Stimulated activated naive B cell treated with anti-CD40 and anti-IgM and Interleukin-4, amounts not matched to agents 10 μg/mL and 1 μg/mL and 100 μg/mL, for 72 hours (primary cell): ENCODE data around the gene TRIM2.

Experiments
- ATAC-seq, 2 donors: fragments of 150-1000 bp; cut with Tn5 transposase; replicated peaks; 2 replicates each; pipeline ENCODE4 v1.10.0; 2021; ENCODE audit warnings: moderate library complexity in 1 of 2
- DNase-seq: peaks from one replicate; pipeline ENCODE4 v3.0.0; 2021
- H3K27ac Mint-ChIP-seq: one replicate; pipeline ENCODE4 v1.8.0; 2022; ENCODE audit warnings: mild to moderate bottlenecking, mixed read lengths
- H3K27me3 Mint-ChIP-seq, 2 donors: one replicate each; pipeline ENCODE4 v1.8.0; 2022; ENCODE audit warnings: mixed read lengths in 2 of 2
- H3K36me3 Mint-ChIP-seq, 2 donors: one replicate each; pipeline ENCODE4 v1.8.0; 2022; ENCODE audit warnings: mixed read lengths in 2 of 2, mild to moderate bottlenecking in 1 of 2
- H3K4me1 Mint-ChIP-seq, 2 donors: one replicate each; pipeline ENCODE4 v1.8.0; 2022; ENCODE audit warnings: mixed read lengths in 2 of 2, mild to moderate bottlenecking in 1 of 2
- H3K4me3 Mint-ChIP-seq, 2 donors: one replicate each; pipeline ENCODE4 v1.8.0; 2022; ENCODE audit warnings: mild to moderate bottlenecking in 2 of 2, mixed read lengths in 2 of 2, moderate library complexity in 1 of 2
- H3K9me3 Mint-ChIP-seq, 2 donors: one replicate each; pipeline ENCODE4 v1.8.0; 2022; ENCODE audit warnings: mixed read lengths in 2 of 2, mild to moderate bottlenecking in 1 of 2

The TRIM2 gene

GRCh38 chr4:153344131-153345011 is 140.1 kb downstream of the TRIM2 start, which contains the start of gene MND1:
TSS of gene MND1 (plus strand) at chr4:153344688. CDS start at chr4:153344738, 50 bp downstream.
- H3K4me1 Mint-ChIP-seq, result peaks cover 18 to 36% of the 10 kb centered on the region in 2 donors
- H3K27me3 Mint-ChIP-seq, result no peaks in the 10 kb centered on the region
- no peaks in the 10 kb centered on the region for H3K9me3 Mint-ChIP-seq
- H3K36me3 Mint-ChIP-seq, result no peaks in the 10 kb centered on the region
- peak within 1 kb of the TSS; percentile 88 to 90 for H3K4me3 Mint-ChIP-seq
- peak; percentile 82 for DNase-seq
- H3K27ac Mint-ChIP-seq, result peak within 1 kb of the TSS; percentile 60
- ATAC-seq, result peak; percentile 88 to 91

GRCh38 chr4:153345012-153345981 is 141.1 kb downstream of the TRIM2 start:
- Mint-ChIP-seq H3K4me3 (peak overlapping the region; percentile 88 to 90), H3K4me1 (peaks cover 21 to 39% of the 10 kb centered on the region in 2 donors), H3K27ac (peak overlapping the region; percentile 32), H3K27me3 (no peaks in the 10 kb centered on the region), H3K9me3 (no peaks in the 10 kb centered on the region), H3K36me3 (no peaks in the 10 kb centered on the region)
- ATAC-seq, result peak; percentile 56 to 59
- peak; percentile 26 for DNase-seq

GRCh38 chr4:153346031-153346430 is 141.8 kb downstream of the TRIM2 start:
- Mint-ChIP-seq H3K4me3 (peak overlapping the region; percentile 88 to 90), H3K27me3 (no peaks in the 10 kb centered on the region), H3K36me3 (no peaks in the 10 kb centered on the region), H3K9me3 (no peaks in the 10 kb centered on the region), H3K27ac (no peak overlapping the region), H3K4me1 (peaks cover 21 to 36% of the 10 kb centered on the region in 2 donors)
- ATAC-seq (no peak), DNase-seq (no peak)

- ATAC-seq, result no peak
- Mint-ChIP-seq H3K4me1 (peaks cover 18 to 30% of the 10 kb centered on the region in 2 donors), H3K27me3 (no peaks in the 10 kb centered on the region), H3K36me3 (no peaks in the 10 kb centered on the region), H3K27ac (no peak overlapping the region), H3K9me3 (no peaks in the 10 kb centered on the region), H3K4me3 (no peak overlapping the region)
- no peak for DNase-seq
Measured at GRCh38 chr4:153346563-153346962, 142.3 kb downstream of the TRIM2 start.

- Mint-ChIP-seq H3K4me3 (no peak overlapping the region), H3K27ac (no peak overlapping the region)
- DNase-seq, result no peak
Measured at GRCh38 chr4:153347117-153347516, 142.9 kb downstream of the TRIM2 start.

GRCh38 chr4:153348006-153348405 is 143.8 kb downstream of the TRIM2 start:
- Mint-ChIP-seq H3K36me3 (no peaks in the 10 kb centered on the region), H3K27ac (no peak overlapping the region), H3K9me3 (no peaks in the 10 kb centered on the region), H3K4me1 (peaks cover 15 to 22% of the 10 kb centered on the region in 2 donors), H3K27me3 (no peaks in the 10 kb centered on the region), H3K4me3 (no peak overlapping the region)
- ATAC-seq (no peak), DNase-seq (no peak)

More at GRCh38 chr4:153347117-153347516, 142.9 kb downstream of the TRIM2 start:
- no peaks in the 10 kb centered on the region for H3K9me3 Mint-ChIP-seq
- ATAC-seq, result no peak
- H3K27me3 Mint-ChIP-seq, result no peaks in the 10 kb centered on the region
- H3K4me1 Mint-ChIP-seq, result peaks cover 16 to 26% of the 10 kb centered on the region in 2 donors
- H3K36me3 Mint-ChIP-seq, result no peaks in the 10 kb centered on the region

GRCh38 chr4:153349206-153349805 is 145.1 kb downstream of the TRIM2 start:
- Mint-ChIP-seq H3K4me3 (no peak overlapping the region), H3K27ac (no peak overlapping the region)
- ATAC-seq, result no peak

GRCh38 chr4:153362184-153362583 is 157.9 kb downstream of the TRIM2 start:
- Mint-ChIP-seq H3K36me3 (peaks cover 0 to 4% of the 10 kb centered on the region in 2 donors), H3K27me3 (no peaks in the 10 kb centered on the region), H3K27ac (no peak overlapping the region), H3K9me3 (no peaks in the 10 kb centered on the region), H3K4me1 (peaks cover 4 to 16% of the 10 kb centered on the region in 2 donors), H3K4me3 (no peak overlapping the region)
- no peak for DNase-seq
- no peak for ATAC-seq

More at GRCh38 chr4:153349206-153349805, 145.1 kb downstream of the TRIM2 start:
- Mint-ChIP-seq H3K4me1 (peaks cover 15 to 22% of the 10 kb centered on the region in 2 donors), H3K9me3 (no peaks in the 10 kb centered on the region), H3K27me3 (no peaks in the 10 kb centered on the region), H3K36me3 (no peaks in the 10 kb centered on the region)
- no peak for DNase-seq

- Mint-ChIP-seq H3K4me3 (no peak overlapping the region), H3K9me3 (no peaks in the 10 kb centered on the region), H3K4me1 (peaks cover 4 to 19% of the 10 kb centered on the region in 2 donors), H3K27me3 (no peaks in the 10 kb centered on the region), H3K36me3 (peaks cover 0 to 4% of the 10 kb centered on the region in 2 donors), H3K27ac (no peak overlapping the region)
- DNase-seq (no peak), ATAC-seq (no peak)
Measured at GRCh38 chr4:153364061-153364460, 159.8 kb downstream of the TRIM2 start.

GRCh38 chr4:153365003-153365402 is 160.8 kb downstream of the TRIM2 start:
- H3K36me3 Mint-ChIP-seq, result peaks cover 0 to 4% of the 10 kb centered on the region in 2 donors
- DNase-seq (peak; percentile 4), ATAC-seq (peak; percentile 72 to 76)
- no peak overlapping the region for H3K27ac Mint-ChIP-seq
- no peaks in the 10 kb centered on the region for H3K27me3 Mint-ChIP-seq
- H3K4me1 Mint-ChIP-seq, result peaks cover 4 to 19% of the 10 kb centered on the region in 2 donors
- no peak overlapping the region for H3K4me3 Mint-ChIP-seq
- no peaks in the 10 kb centered on the region for H3K9me3 Mint-ChIP-seq

- DNase-seq, result no peak
- H3K9me3 Mint-ChIP-seq, result peaks cover 0 to 2% of the 10 kb centered on the region in 2 donors
- no peak overlapping the region for H3K27ac Mint-ChIP-seq
- no peak for ATAC-seq
- H3K4me1 Mint-ChIP-seq, result peaks cover 4 to 19% of the 10 kb centered on the region in 2 donors
- H3K4me3 Mint-ChIP-seq, result no peak overlapping the region
- H3K36me3 Mint-ChIP-seq, result peaks cover 3 to 4% of the 10 kb centered on the region in 2 donors
- H3K27me3 Mint-ChIP-seq, result no peaks in the 10 kb centered on the region
Measured at GRCh38 chr4:153366486-153366885, 162.2 kb downstream of the TRIM2 start.

GRCh38 chr4:153367092-153367491 is 162.8 kb downstream of the TRIM2 start:
- ATAC-seq (no peak), DNase-seq (no peak)
- H3K27me3 Mint-ChIP-seq, result no peaks in the 10 kb centered on the region
- peaks cover 4 to 7% of the 10 kb centered on the region in 2 donors for H3K36me3 Mint-ChIP-seq
- peaks cover 0 to 2% of the 10 kb centered on the region in 2 donors for H3K9me3 Mint-ChIP-seq
- peaks cover 4 to 19% of the 10 kb centered on the region in 2 donors for H3K4me1 Mint-ChIP-seq
- H3K4me3 Mint-ChIP-seq, result no peak overlapping the region
- no peak overlapping the region for H3K27ac Mint-ChIP-seq

GRCh38 chr4:153369021-153369420 is 164.8 kb downstream of the TRIM2 start:
- H3K36me3 Mint-ChIP-seq, result peaks cover 5 to 14% of the 10 kb centered on the region in 2 donors
- no peak for DNase-seq

More at GRCh38 chr4:153369021-153369420, 164.8 kb downstream of the TRIM2 start:
- Mint-ChIP-seq H3K4me1 (peaks cover 2 to 19% of the 10 kb centered on the region in 2 donors), H3K27me3 (no peaks in the 10 kb centered on the region), H3K27ac (no peak overlapping the region), H3K9me3 (peaks cover 0 to 7% of the 10 kb centered on the region in 2 donors), H3K4me3 (no peak overlapping the region)
- no peak for ATAC-seq
